Upper lobe of right lung (tissue), 1 donor: ENCODE data around the gene BRF1. TPM values are rescaled to one million over a fixed set of nuclear protein-coding genes. Genes with fewer than 3 reads are reported as not detected.

ENCODE experiments used
- ATAC-seq: fragments of 200-7000 bp; cut with Tn5 transposase; one replicate; pipeline ENCODE4 v1.9.1; 2020; ENCODE audit warnings: mild to moderate bottlenecking, moderate library complexity
- DNase-seq: peaks from one replicate; pipeline ENCODE4 v3.0.0-alpha.2; 2020
- H3K27ac ChIP-seq: fragments of 200-600 bp; one replicate; pipeline ENCODE4 v1.8.0; 2022
- H3K27me3 ChIP-seq: fragments of 200-600 bp; one replicate; pipeline ENCODE4 v1.8.0; 2022; ENCODE audit warnings: mild to moderate bottlenecking
- H3K36me3 ChIP-seq: fragments of 200-600 bp; one replicate; pipeline ENCODE4 v1.8.0; 2022
- H3K4me1 ChIP-seq: fragments of 200-600 bp; one replicate; pipeline ENCODE4 v1.8.0; 2022
- H3K4me3 ChIP-seq: fragments of 200-600 bp; one replicate; pipeline ENCODE4 v1.8.0; 2022; ENCODE audit warnings: mild to moderate bottlenecking
- H3K9me3 ChIP-seq: fragments of 200-600 bp; one replicate; pipeline ENCODE4 v1.8.0; 2022
- intact Hi-C: fragments of 100-400 bp; cut with DNase I; formaldehyde crosslinking; loops from one replicate; pipeline ENCODE4 v1.11.0; 2022
- total RNA-seq: library from RNA; stranded (reverse); fragmentation: NEBNext Ultra II Directional; extraction: Animal tissue kit (Norgen Biotek cat#: 25700); gene quantifications from one replicate; pipeline ENCODE4 v1.2.1, GENCODE V29; 2021
- TF ChIP-seq, protein P1 (sequence below): fragments of 200-600 bp; IDR thresholded peaks from one replicate; pipeline ENCODE4 v1.8.0; 2022; ENCODE audit warnings: antibody characterized with exemption
- donor health status: DM: no; HTN: yes; CAD: no; lungs with severe emphysema.

Gene BRF1
- total RNA-seq, 1 donor from 2014 or later = 31.2 TPM

DNA sequence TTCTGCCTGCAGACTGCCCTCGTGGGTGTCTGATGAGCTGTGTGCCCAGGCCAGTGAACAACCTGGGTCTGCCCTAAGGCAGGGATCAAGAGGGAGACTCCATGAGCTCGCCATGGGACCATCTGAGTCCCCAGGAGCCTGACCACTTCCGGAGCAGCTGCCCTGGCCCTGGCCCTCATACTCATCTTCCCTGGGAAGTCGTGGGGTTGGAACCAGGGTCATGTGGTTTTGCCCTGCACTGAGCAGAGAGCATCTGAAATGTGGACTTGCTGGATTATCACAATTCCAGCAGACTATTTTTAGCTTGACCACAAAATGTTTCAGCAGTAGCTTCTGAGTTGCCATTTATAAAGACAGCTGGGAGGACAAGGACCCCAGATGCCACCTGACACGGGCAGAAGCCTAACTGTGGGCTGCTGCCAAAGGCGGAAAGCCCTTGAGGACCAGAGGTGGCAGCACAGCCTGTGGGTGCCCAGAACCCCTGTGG, 45.7 kb downstream of the BRF1 start:
- peaks cover 21% of the 10 kb centered on the region for H3K36me3 ChIP-seq
- no peak for ATAC-seq

DNA sequence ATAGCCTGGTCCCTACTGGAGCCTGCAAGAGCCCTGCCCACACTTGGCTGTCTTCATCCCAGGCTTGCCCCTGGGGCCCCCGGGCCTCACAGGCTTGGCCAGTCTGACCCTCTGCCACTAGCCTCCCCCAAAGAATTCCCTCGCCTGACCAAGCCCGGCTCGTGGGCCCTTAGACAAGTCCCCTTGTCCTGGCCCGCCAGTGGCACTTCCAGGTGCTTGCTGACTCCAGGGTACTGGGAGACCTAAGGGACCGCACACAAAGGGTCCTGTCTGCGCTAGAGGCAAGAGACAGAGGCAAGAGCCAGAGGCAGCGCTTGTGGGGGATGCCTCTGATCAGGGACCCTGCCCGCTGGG, 47.5 kb downstream of the BRF1 start:
- Histone ChIP-seq H3K4me3 (no peak overlapping the region), H3K4me1 (no peaks in the 10 kb centered on the region), H3K36me3 (peaks cover 24% of the 10 kb centered on the region), H3K9me3 (no peaks in the 10 kb centered on the region), H3K27ac (no peak overlapping the region), H3K27me3 (no peaks in the 10 kb centered on the region)
- intact Hi-C loops = no loop called here
- peak; percentile 47 for DNase-seq
- TF ChIP-seq, protein P1, sequence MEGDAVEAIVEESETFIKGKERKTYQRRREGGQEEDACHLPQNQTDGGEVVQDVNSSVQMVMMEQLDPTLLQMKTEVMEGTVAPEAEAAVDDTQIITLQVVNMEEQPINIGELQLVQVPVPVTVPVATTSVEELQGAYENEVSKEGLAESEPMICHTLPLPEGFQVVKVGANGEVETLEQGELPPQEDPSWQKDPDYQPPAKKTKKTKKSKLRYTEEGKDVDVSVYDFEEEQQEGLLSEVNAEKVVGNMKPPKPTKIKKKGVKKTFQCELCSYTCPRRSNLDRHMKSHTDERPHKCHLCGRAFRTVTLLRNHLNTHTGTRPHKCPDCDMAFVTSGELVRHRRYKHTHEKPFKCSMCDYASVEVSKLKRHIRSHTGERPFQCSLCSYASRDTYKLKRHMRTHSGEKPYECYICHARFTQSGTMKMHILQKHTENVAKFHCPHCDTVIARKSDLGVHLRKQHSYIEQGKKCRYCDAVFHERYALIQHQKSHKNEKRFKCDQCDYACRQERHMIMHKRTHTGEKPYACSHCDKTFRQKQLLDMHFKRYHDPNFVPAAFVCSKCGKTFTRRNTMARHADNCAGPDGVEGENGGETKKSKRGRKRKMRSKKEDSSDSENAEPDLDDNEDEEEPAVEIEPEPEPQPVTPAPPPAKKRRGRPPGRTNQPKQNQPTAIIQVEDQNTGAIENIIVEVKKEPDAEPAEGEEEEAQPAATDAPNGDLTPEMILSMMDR = no peak
- no peak for ATAC-seq

More for the DNA sequence above, 45.7 kb downstream of the BRF1 start:
- TF ChIP-seq, protein P1 = no peak
- no peak overlapping the region for H3K4me3 ChIP-seq
- no peak overlapping the region for H3K27ac ChIP-seq
- no peaks in the 10 kb centered on the region for H3K4me1 ChIP-seq
- peak; percentile 50 for DNase-seq
- H3K27me3 ChIP-seq = no peaks in the 10 kb centered on the region
- intact Hi-C loops = no loop called here
- no peaks in the 10 kb centered on the region for H3K9me3 ChIP-seq

DNA sequence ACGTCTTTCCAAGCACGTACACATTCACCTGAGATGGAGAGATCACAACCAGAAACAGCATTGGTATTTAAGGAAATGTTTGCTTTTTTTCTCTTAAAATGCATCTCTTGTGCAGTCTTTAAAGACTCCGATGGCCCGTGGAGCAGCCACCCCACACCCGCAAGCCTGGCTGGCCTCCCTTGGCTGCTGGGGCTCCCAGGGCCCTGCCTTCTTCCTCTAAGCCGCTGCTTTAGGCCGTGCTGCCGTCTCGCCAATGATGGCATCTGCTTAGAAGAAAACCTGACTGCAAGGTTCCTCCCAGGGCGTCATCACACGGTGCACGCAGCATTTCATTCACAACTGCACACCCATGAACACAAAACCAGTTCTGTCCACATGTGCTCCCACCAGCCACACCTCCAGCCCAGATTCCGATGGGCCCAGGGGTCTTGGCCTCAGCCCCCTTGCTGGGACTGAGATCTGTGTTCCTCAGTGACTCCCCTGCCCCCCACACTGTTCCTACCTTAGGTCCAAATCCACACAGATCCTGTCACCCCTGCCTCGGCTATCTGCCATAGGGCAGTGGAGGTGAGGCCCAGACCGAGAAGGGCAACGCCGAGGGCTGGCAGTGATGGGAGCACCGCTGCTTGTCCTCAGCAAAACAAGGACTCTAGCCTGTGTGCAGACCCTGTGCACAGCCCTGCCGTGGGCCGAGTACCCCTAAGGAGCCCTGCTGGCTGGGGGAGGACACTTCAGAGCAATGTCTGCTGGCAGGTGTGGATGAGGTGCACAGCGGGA, 48.1 kb downstream of the BRF1 start:
- intact Hi-C loops = no loop called here
- ATAC-seq (no peak), DNase-seq (peak; percentile 55)
- TF ChIP-seq, protein P1 = no peak
- no peaks in the 10 kb centered on the region for H3K9me3 ChIP-seq
- H3K4me1 ChIP-seq = peaks cover 4% of the 10 kb centered on the region
- peaks cover 24% of the 10 kb centered on the region for H3K36me3 ChIP-seq
- no peak overlapping the region for H3K4me3 ChIP-seq
- no peak overlapping the region for H3K27ac ChIP-seq
- no peaks in the 10 kb centered on the region for H3K27me3 ChIP-seq

DNA sequence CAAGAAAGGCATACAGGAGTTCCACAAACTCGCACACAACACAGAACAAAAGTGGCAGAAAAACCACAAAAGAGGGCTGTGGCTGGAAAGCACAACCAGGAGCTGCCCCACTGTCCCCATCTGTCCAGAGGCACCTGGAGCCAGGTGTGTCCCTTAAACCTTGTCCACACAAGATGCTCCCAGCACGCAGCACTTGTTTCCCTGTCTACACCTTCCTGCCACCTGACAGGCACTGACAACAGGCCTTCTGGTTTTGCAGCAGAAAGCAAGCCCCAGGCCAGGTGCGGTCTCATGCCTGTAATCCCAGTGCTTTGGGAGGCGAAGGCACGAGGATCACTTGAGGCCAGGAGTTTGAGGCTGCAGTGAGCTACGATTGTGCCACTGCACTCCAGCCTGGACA, 48.9 kb downstream of the BRF1 start:
- intact Hi-C loops = no loop called here
- H3K4me3 ChIP-seq = no peak overlapping the region

DNA sequence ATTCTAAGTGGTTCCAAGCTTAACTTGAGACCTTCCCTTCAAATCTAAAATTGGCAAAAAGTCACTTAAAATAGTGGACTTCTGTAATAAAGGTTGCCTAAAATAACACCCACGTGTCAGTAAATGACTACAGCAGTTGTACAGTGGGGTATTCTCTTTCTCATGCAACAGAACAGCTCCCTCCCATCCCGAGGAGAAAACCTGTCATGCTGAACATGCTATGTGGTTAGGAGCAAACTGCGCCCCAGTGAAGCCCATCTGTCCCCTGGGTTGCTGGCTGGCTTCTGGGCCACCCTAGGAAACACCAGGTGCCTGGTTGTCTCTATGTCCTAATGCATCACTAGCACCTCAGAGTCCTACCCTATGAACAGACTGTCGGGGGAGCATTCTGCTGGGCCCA, 49.8 kb downstream of the BRF1 start:
- DNase-seq (no peak), ATAC-seq (no peak)
- no peak overlapping the region for H3K27ac ChIP-seq
- H3K36me3 ChIP-seq = peaks cover 21% of the 10 kb centered on the region
- no peaks in the 10 kb centered on the region for H3K9me3 ChIP-seq
- no peak overlapping the region for H3K4me3 ChIP-seq
- H3K27me3 ChIP-seq = no peaks in the 10 kb centered on the region
- TF ChIP-seq, protein P1 = no peak
- intact Hi-C loops = no loop called here
- H3K4me1 ChIP-seq = peaks cover 8% of the 10 kb centered on the region

More for the DNA sequence above, 48.9 kb downstream of the BRF1 start:
- Histone ChIP-seq H3K9me3 (no peaks in the 10 kb centered on the region), H3K36me3 (peaks cover 24% of the 10 kb centered on the region), H3K4me1 (peaks cover 8% of the 10 kb centered on the region), H3K27ac (no peak overlapping the region), H3K27me3 (no peaks in the 10 kb centered on the region)
- no peak for DNase-seq
- ATAC-seq = no peak
- TF ChIP-seq, protein P1 = no peak
